ENCODE data around the gene NOSTRIN.

- TF ChIP-seq FOXP2 (optimal IDR thresholded peaks at IDR 0.05; ENCODE audit: borderline replicate concordance, extremely low read depth, extremely low read length, insufficient read depth) (no peak), POLR2AphosphoS5 (IDR thresholded peaks at IDR 0.05; ENCODE audit: low read depth, low read length) (no peak), SIN3A (IDR thresholded peaks at IDR 0.05; ENCODE audit: borderline replicate concordance, insufficient read depth, low read length) (no peak)
- TF ChIP-seq, protein P1, sequence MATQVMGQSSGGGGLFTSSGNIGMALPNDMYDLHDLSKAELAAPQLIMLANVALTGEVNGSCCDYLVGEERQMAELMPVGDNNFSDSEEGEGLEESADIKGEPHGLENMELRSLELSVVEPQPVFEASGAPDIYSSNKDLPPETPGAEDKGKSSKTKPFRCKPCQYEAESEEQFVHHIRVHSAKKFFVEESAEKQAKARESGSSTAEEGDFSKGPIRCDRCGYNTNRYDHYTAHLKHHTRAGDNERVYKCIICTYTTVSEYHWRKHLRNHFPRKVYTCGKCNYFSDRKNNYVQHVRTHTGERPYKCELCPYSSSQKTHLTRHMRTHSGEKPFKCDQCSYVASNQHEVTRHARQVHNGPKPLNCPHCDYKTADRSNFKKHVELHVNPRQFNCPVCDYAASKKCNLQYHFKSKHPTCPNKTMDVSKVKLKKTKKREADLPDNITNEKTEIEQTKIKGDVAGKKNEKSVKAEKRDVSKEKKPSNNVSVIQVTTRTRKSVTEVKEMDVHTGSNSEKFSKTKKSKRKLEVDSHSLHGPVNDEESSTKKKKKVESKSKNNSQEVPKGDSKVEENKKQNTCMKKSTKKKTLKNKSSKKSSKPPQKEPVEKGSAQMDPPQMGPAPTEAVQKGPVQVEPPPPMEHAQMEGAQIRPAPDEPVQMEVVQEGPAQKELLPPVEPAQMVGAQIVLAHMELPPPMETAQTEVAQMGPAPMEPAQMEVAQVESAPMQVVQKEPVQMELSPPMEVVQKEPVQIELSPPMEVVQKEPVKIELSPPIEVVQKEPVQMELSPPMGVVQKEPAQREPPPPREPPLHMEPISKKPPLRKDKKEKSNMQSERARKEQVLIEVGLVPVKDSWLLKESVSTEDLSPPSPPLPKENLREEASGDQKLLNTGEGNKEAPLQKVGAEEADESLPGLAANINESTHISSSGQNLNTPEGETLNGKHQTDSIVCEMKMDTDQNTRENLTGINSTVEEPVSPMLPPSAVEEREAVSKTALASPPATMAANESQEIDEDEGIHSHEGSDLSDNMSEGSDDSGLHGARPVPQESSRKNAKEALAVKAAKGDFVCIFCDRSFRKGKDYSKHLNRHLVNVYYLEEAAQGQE (IDR thresholded peaks at IDR 0.05; ENCODE audit: insufficient read depth in 1 of 2, low read depth in 2 of 2, low read length in 2 of 2), result no peak
These were observed 19.1 kb downstream of the NOSTRIN start for GRCh38 chr2:168821577-168821976.

All from PFSK-1 (cell line).